HEK293 (cell line): ENCODE data around the gene PHYH.
"Not testable (repeated sequence)": the region's sequence is repeated elsewhere in the genome, so short reads cannot be mapped to it uniquely, and the experiment has no call there.

Experiments
- CTCF ChIA-PET: fragments of 350-600 bp; formaldehyde crosslinking; extraction: SDS; loops from one replicate; lab custom pipeline; 2021; ENCODE audit warnings: antibody characterized with exemption; lab: Yijun Ruan, JAX
- POLR2A ChIA-PET: fragments of 300-600 bp; formaldehyde crosslinking; extraction: SDS; loops from one replicate; lab custom pipeline; 2020; ENCODE audit warnings: antibody characterized with exemption, inconsistent platforms; lab: Yijun Ruan, JAX
- H3K27ac ChIP-seq: fragments of 200-500 bp; sonication (Bioruptor generic); 2 replicates; pipeline ENCODE4 v1.5.1; 2014; ENCODE audit warnings: low read depth, low read length, control low read depth, inconsistent platforms; ENCODE audit errors: extremely low read depth
- H3K36me3 ChIP-seq, 2 experiments: fragments of 200-500 bp in 1 of 2; sonication (Bioruptor generic) in 1 of 2; 1 replicate in 1 of 2; 2 replicates in 1 of 2; pipeline ENCODE4 v1.5.1; 2014 to 2017; ENCODE audit warnings: inconsistent platforms in 2 of 2, low read length in 2 of 2; ENCODE audit not compliant: control insufficient read depth in 2 of 2, insufficient read depth in 1 of 2
- H3K4me1 ChIP-seq: fragments of 200-500 bp; sonication (Bioruptor generic); 2 replicates; pipeline ENCODE4 v1.5.1; 2014; ENCODE audit warnings: mild to moderate bottlenecking, low read length, inconsistent platforms; ENCODE audit not compliant: control insufficient read depth, insufficient read depth
- H3K4me3 ChIP-seq: 2 replicates; pipeline ENCODE4 v1.5.1; 2011; ENCODE audit warnings: low read depth, mild to moderate bottlenecking, control low read depth, low read length, moderate library complexity
- H3K9me3 ChIP-seq: fragments of 200-500 bp; sonication (Bioruptor generic); 2 replicates; pipeline ENCODE4 v1.5.1; 2014; ENCODE audit warnings: low read depth, low read length, inconsistent platforms; ENCODE audit not compliant: control insufficient read depth, insufficient read depth
- HOXD13 ChIP-seq: sonication (generic); formaldehyde crosslinking; IDR thresholded peaks from 2 replicates; pipeline ENCODE4 v1.8.0; 2022; ENCODE audit warnings: missing genetic modification reagents, borderline replicate concordance
- KLF7 ChIP-seq: fragments of 450-650 bp; formaldehyde crosslinking; IDR thresholded peaks from 2 replicates; pipeline ENCODE4 v1.5.1; 2016; ENCODE audit warnings: missing biosample characterization, missing genetic modification characterization, borderline replicate concordance
- OSR2 ChIP-seq: fragments of 450-650 bp; formaldehyde crosslinking; IDR thresholded peaks from 2 replicates; pipeline ENCODE4 v1.5.1; 2016; ENCODE audit warnings: missing biosample characterization, missing genetic modification characterization
- PRDM4 ChIP-seq: fragments of 450-650 bp; formaldehyde crosslinking; IDR thresholded peaks from 2 replicates; pipeline ENCODE4 v1.5.1; 2017; ENCODE audit warnings: missing biosample characterization, missing genetic modification characterization
- ZBTB10 ChIP-seq: fragments of 450-650 bp; formaldehyde crosslinking; IDR thresholded peaks from 2 replicates; pipeline ENCODE4 v1.5.1; 2016; ENCODE audit warnings: missing biosample characterization, missing genetic modification characterization
- ZBTB6 ChIP-seq: fragments of 450-650 bp; formaldehyde crosslinking; IDR thresholded peaks from 2 replicates; pipeline ENCODE4 v1.5.1; 2017; ENCODE audit warnings: missing biosample characterization, missing genetic modification characterization
- ZNF121 ChIP-seq: fragments of 450-650 bp; formaldehyde crosslinking; IDR thresholded peaks from 2 replicates; pipeline ENCODE4 v1.5.1; 2016; ENCODE audit warnings: missing biosample characterization, missing genetic modification characterization
- ZNF274 ChIP-seq, 2 experiments: fragments of 200-500 bp in 1 of 2; fragments of 450-650 bp in 1 of 2; sonication (Bioruptor generic) in 1 of 2; formaldehyde crosslinking in 1 of 2; IDR thresholded peaks; 2 replicates each; pipeline versions ENCODE4 v1.5.1 to v1.6.1; 2014 to 2016; ENCODE audit warnings: borderline replicate concordance in 1 of 2, inconsistent platforms in 1 of 2, low read length in 1 of 2, missing biosample characterization in 1 of 2, missing genetic modification characterization in 1 of 2
- ZNF292 ChIP-seq: fragments of 450-650 bp; formaldehyde crosslinking; IDR thresholded peaks from 2 replicates; pipeline ENCODE4 v1.5.1; 2016; ENCODE audit warnings: low read depth, missing biosample characterization, missing genetic modification characterization, borderline replicate concordance
- ZNF350 ChIP-seq: fragments of 450-650 bp; formaldehyde crosslinking; IDR thresholded peaks from 2 replicates; pipeline ENCODE4 v1.5.0; 2017; ENCODE audit warnings: missing biosample characterization, mild to moderate bottlenecking, missing genetic modification characterization
- ZNF394 ChIP-seq: fragments of 450-650 bp; formaldehyde crosslinking; IDR thresholded peaks from 2 replicates; pipeline ENCODE4 v1.5.1; 2016; ENCODE audit warnings: missing biosample characterization, missing genetic modification characterization, mild to moderate bottlenecking, moderate library complexity, borderline replicate concordance
- ZNF423 ChIP-seq: fragments of 450-650 bp; formaldehyde crosslinking; IDR thresholded peaks from 2 replicates; pipeline ENCODE4 v1.5.1; 2016; ENCODE audit warnings: missing biosample characterization, missing genetic modification characterization
- ZNF530 ChIP-seq: fragments of 450-650 bp; formaldehyde crosslinking; IDR thresholded peaks from 2 replicates; pipeline ENCODE4 v1.5.1; 2016; ENCODE audit warnings: low read depth, missing biosample characterization, missing genetic modification characterization
- ZNF544 ChIP-seq: fragments of 450-650 bp; formaldehyde crosslinking; IDR thresholded peaks from 2 replicates; pipeline ENCODE4 v1.5.0; 2017; ENCODE audit warnings: missing biosample characterization, missing genetic modification characterization
- ZNF548 ChIP-seq: fragments of 450-650 bp; formaldehyde crosslinking; IDR thresholded peaks from 2 replicates; pipeline ENCODE4 v1.5.1; 2016; ENCODE audit warnings: missing biosample characterization, missing genetic modification characterization
- ZNF660 ChIP-seq: fragments of 450-650 bp; IDR thresholded peaks from 2 replicates; pipeline ENCODE4 v1.5.1; 2018; ENCODE audit warnings: missing biosample characterization, mild to moderate bottlenecking, missing genetic modification characterization
- ZNF768 ChIP-seq: fragments of 450-650 bp; formaldehyde crosslinking; IDR thresholded peaks from 2 replicates; pipeline ENCODE4 v1.5.1; 2018; ENCODE audit warnings: missing biosample characterization, mild to moderate bottlenecking, missing genetic modification characterization
- ZNF792 ChIP-seq: fragments of 450-650 bp; formaldehyde crosslinking; IDR thresholded peaks from 2 replicates; pipeline ENCODE4 v1.5.1; 2016; ENCODE audit warnings: missing biosample characterization, missing genetic modification characterization
- ZNF837 ChIP-seq: fragments of 450-650 bp; formaldehyde crosslinking; IDR thresholded peaks from 2 replicates; pipeline ENCODE4 v1.5.1; 2016; ENCODE audit warnings: missing biosample characterization, missing genetic modification characterization
- ZSCAN18 ChIP-seq: fragments of 450-650 bp; formaldehyde crosslinking; IDR thresholded peaks from 2 replicates; pipeline ENCODE4 v1.5.1; 2016; ENCODE audit warnings: missing biosample characterization, missing genetic modification characterization
- ZXDB ChIP-seq: fragments of 450-650 bp; formaldehyde crosslinking; IDR thresholded peaks from 2 replicates; pipeline ENCODE4 v1.5.1; 2016; ENCODE audit warnings: missing biosample characterization, missing genetic modification characterization

PHYH gene

GRCh38 chr10:13236638-13237037 is 63.2 kb downstream of the PHYH start:
- ChIA-PET POLR2A (interaction anchor here (0.7 kb wide), 1 partner anchor 19 kb away, joined by 6 read pairs; no protein-coding TSS in a partner anchor), CTCF (interaction anchor here (0.6 kb wide), 1 partner anchor 1405 kb away, joined by 6 read pairs; no protein-coding TSS in a partner anchor)
- H3K27ac ChIP-seq, result no peak overlapping the region
- no peak for TF ChIP-seq ZNF837 (tag by site-specific recombination)
- no peak for TF ChIP-seq ZNF768 (tag by site-specific recombination)
- TF ChIP-seq ZNF530 (tag by site-specific recombination), result no peak
- TF ChIP-seq ZNF792 (tag by site-specific recombination), result no peak
- TF ChIP-seq ZBTB6 (tag by site-specific recombination), result no peak
- no peak for TF ChIP-seq ZSCAN18 (tag by site-specific recombination)
- TF ChIP-seq ZNF394, result no peak
- TF ChIP-seq ZNF544 (tag by site-specific recombination), result no peak
- no peak for TF ChIP-seq ZNF121 (tag by site-specific recombination)
- no peak for TF ChIP-seq ZNF350 (tag by site-specific recombination)
- no peak for TF ChIP-seq ZNF274 (IDR thresholded peaks at IDR 0.05; ENCODE audit: low read length)
- no peak for TF ChIP-seq ZNF274 (tag by site-specific recombination; IDR thresholded peaks at IDR 0.05; ENCODE audit: borderline replicate concordance)
- TF ChIP-seq ZBTB10 (tag by site-specific recombination), result no peak
- TF ChIP-seq ZNF292, result no peak
- no peak for TF ChIP-seq OSR2 (tag by site-specific recombination)
- no peak for TF ChIP-seq ZNF548 (tag by site-specific recombination)
- no peak for TF ChIP-seq KLF7 (tag by site-specific recombination)
- H3K9me3 ChIP-seq, result no peaks in the 10 kb centered on the region
- no peak overlapping the region for H3K4me3 ChIP-seq
- no peaks in the 10 kb centered on the region for H3K36me3 ChIP-seq
- H3K4me1 ChIP-seq, result no peaks in the 10 kb centered on the region

GRCh38 chr10:13234736-13235135 is 65.1 kb downstream of the PHYH start:
- POLR2A ChIA-PET, result interaction anchor here (0.7 kb wide), 1 partner anchor 396 kb away, joined by 3 read pairs; no protein-coding TSS in a partner anchor
- not testable (repeated sequence) for H3K27ac ChIP-seq, H3K9me3 ChIP-seq, H3K36me3 ChIP-seq, H3K4me1 ChIP-seq, H3K4me3 ChIP-seq
- CTCF ChIA-PET, result interaction anchor here (0.6 kb wide), 1 partner anchor 877 kb away, joined by 3 read pairs; no protein-coding TSS in a partner anchor

- Histone ChIP-seq H3K27ac (no peak within 1 kb of the TSS), H3K9me3 (no peaks in the 10 kb centered on the region)
- ChIA-PET CTCF (no interaction called here), POLR2A (no interaction called here)
- TF ChIP-seq ZNF660 (no peak), ZNF423 (tag by site-specific recombination) (no peak), ZNF837 (tag by site-specific recombination) (no peak), PRDM4 (no peak), ZXDB (no peak), HOXD13 (CRISPR knock-in tag) (no peak)
- TF ChIP-seq, all 188 proteins: peak for 0
- Histone ChIP-seq H3K4me3 (no peak within 1 kb of the TSS), H3K4me1 (no peaks in the 10 kb centered on the region), H3K36me3 (no peaks in the 10 kb centered on the region)
Observed at GRCh38 chr10:13234172-13234571, 65.7 kb downstream of the PHYH start, which contains the start of gene UCMA. Gene UCMA (minus strand): TSS chr10:13234374. CDS start chr10:13234258, 116 bp downstream.
